GM12891 (cell line): ENCODE results near the gene FRZB.

Experiments
- POLR2A ChIP-seq: IDR thresholded peaks from 2 replicates; pipeline ENCODE4 v1.6.1; 2011; ENCODE audit warnings: low read depth, low read length, control low read depth
- POLR2AphosphoS5 ChIP-seq: IDR thresholded peaks from 2 replicates; pipeline ENCODE4 v1.6.1; 2011; ENCODE audit warnings: low read depth, low read length, control low read depth
- POU2F2 ChIP-seq: IDR thresholded peaks from 2 replicates; pipeline ENCODE4 v1.6.1; 2011; ENCODE audit warnings: low read depth, mild to moderate bottlenecking, control low read depth, low read length, moderate library complexity
- SPI1 ChIP-seq: IDR thresholded peaks from 2 replicates; pipeline ENCODE4 v1.6.1; 2011; ENCODE audit warnings: low read depth, low read length, control low read depth
- TAF1 ChIP-seq: IDR thresholded peaks from 2 replicates; pipeline ENCODE4 v1.6.1; 2011; ENCODE audit warnings: low read depth, low read length, control low read depth

GRCh38 chr2:182845794-182846417 lies 20.5 kb downstream of the FRZB start:
- TF ChIP-seq POLR2A (no peak), SPI1 (no peak), TAF1 (no peak), POLR2AphosphoS5 (no peak), POU2F2 (no peak)
